G401 (cell line): Measurements from ENCODE around the gene RNF44. TPM values are rescaled to one million over a fixed set of nuclear protein-coding genes. Genes with fewer than 3 reads are reported as not detected.
A peak's percentile ranks its signal among the peaks of the same experiment; 100 is the strongest.
"Not testable (repeated sequence)": the region's sequence is repeated elsewhere in the genome, so short reads cannot be mapped to it uniquely, and the experiment has no call there.

Source experiments
- DNase-seq: peaks from one replicate; pipeline ENCODE4 v3.0.0-alpha.2; 2015; ENCODE audit warnings: low spot score
- in situ Hi-C: cut with HindIII; loops from 2 replicates; pipeline ENCODE4 v1.10.0; 2016; ENCODE audit warnings: low sequenced_read_pairs, mixed read lengths
- total RNA-seq: library from RNA; depleted of rRNA; stranded (reverse); fragments of >200 nt; shearing (Covaris generic); gene quantifications from 2 replicates; pipeline ENCODE4 v1.2.3, GENCODE V29; 2014

Gene RNF44
- total RNA-seq, 1 experiment from 2014 or later: 4.0 TPM

DNA sequence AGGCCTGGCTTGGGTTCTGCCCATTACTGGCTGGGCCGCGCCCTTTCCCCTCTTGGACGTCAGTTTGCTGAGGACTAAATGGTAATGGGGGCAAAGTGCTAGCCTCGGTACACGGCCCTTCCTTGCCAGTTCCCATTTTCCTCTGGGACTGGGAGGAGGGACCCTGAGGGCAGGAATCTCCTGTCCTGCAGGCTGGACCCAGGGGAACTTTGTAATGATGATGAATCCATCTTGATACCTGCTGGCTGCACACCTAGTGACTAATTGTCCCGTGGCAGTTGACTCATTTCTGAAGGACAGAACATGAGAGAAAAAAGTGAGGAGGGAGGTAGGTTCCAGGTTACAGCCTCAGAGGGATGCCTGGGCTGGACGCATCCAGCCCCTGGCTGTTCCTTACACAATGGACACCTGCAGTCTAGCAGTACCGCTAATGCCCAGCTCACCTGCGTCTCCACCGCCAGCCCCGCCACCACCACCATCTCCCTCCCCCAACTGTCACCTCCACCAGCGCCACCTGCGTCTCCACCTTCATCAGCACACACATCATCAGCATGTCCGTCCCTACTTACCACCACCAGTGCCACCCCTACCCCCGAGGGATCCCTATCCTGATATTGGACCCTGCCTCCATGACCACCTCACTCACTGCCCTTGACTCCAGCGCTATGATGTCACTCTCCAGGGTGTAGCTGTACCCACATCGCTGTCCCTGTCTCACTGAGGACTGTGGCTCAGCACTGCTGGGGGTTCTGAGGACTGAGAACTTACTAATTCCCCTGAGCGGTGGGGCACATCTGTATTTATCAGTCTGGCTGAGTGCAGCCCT, 16.3 kb upstream of the RNF44 start:
- DNase-seq: no peak
- in situ Hi-C loops: no loop called here

DNA sequence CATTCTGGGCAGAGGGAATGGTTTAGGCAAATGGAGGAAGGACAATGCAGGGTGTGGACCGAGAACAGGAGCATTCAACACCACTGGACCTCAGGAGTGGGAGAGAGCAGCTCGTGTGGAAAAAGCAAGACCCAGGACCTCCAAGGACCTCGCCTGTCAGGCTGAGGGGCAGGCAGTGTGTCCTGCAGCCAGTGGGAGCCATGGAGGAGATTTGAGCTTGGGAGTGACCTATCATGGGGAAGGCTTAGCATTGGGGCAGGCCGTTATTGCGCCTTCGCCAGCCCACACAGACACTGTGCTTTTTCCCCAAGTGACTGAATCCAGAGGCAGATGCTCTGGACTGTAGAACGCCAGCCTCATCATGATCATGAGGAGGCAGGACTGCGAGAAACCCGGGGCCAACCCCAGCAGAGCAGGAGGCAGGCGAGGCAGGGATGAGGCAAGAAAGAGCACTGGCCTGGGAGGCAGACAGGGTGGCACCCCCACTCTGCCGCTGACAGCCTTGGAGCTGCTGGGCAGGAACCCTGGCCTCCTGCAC, 15.2 kb upstream of the RNF44 start:
- in situ Hi-C loops: no loop called here
- no peak for DNase-seq

DNA sequence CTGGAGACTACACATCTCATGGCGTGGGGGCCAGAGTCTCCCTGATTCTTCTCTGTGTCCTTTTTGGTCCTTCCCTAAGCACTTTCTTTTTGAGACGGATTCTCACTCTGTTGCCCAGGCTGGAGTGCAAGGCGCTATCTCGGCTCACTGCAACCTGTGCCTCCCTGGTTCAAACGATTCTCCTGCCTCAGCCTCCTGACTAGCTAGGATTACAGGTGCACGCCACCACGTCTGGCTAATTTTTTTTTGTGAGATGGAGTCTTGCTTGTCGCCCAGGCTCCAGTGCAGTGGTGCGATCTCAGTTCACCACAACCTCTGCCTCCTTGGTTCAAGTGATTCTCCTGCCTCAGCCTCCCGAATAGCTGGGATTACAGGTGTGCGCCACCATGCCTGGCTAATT, 13.7 kb upstream of the RNF44 start:
- in situ Hi-C loops, DNase-seq: not testable (repeated sequence)

DNA sequence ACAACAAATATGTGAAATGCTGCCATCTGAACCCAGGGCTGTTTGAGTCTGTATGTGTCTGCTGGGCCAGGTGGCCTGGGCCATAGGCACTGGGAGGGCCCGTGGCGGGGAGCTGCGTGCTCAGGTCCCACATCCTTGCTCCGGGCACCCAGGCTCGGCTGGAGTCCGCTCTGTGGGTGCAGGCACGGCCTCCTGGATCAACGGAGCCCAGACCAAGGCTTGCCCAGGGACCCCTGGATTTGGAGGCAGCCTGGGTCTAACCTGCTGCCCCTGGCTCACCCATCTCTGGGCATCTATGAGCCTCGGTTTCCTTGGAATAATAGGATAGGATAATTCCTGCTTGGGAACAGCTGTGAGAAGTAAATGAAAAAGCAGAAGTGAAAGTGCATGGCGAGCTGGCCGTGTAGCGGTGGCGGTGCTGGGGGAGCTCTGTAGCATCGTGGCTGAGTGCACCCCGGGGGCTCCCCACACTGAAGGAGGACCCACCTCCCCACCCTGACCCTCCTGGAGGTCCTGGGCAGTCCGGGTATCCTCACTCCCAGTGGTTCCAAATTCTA, 13.2 kb upstream of the RNF44 start:
- in situ Hi-C loops: no loop called here
- no peak for DNase-seq

- in situ Hi-C loops: no loop called here
- DNase-seq: no peak
These were observed 12.7 kb upstream of the RNF44 start for GRCh38 chr5:176549871-176550270.

- in situ Hi-C loops: no loop called here
- no peak for DNase-seq
These were observed 11.8 kb upstream of the RNF44 start, which contains the start of gene CDHR2 for GRCh38 chr5:176548967-176549444. TSS of gene CDHR2 (plus strand) at chr5:176549342. CDS start at chr5:176565353, 16,011 bp downstream.

- in situ Hi-C loops: no loop called here
- no peak for DNase-seq
These were observed 10.6 kb upstream of the RNF44 start for GRCh38 chr5:176547802-176548201.

DNA sequence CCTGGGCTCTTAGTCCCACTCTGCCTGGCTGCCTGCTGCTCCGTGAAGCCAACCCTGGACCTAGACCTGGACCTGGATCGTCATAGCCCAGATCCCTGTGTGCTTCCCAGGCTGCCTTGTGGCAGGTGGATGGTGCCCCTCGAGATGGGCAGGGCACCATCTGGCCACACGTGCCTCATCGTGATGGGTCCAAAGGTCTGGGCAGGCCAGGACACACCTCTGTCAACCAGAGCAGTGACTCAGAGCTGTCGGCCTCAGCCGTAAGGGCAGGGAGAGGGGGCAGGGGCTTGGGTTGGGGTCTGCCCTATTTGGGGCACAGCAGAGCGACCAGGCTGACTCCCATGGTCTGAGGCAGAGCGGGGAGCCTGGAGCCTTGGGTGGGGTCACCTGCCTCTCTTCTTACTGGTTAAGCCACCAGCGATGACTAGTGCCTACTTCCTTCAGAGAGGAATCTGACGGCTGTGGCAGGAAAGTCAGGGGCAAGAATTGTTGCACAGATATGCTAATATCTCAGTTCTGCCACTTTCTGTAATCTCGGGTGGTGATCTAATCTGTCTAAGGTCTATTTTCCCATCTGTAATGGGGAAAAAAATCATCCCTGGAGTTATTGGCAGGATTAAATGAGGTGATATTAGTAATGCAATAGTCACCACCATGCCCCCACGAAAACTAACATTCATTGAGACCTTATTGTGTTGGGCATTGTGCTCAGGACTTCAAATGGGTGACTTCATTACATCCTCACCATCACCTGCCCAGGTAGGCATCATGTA, 8.7 kb upstream of the RNF44 start:
- DNase-seq: no peak
- in situ Hi-C loops: no loop called here

DNA sequence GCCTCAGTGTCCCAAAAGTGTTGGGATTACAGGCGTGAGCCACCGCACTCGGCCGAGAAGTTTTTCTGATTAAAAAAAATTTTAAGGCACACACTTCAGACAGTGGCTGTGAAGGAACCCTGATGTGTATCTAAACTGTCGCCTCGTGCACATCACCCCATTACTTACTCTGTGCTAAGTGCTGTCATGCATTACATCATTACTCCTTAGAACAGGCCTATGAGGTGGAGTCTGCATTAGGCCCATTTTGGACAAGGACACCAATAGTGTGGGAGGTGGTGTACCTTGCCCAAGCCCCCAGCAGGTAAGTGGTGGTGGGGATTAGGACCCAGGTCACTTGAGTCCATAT, 8.2 kb upstream of the RNF44 start:
- in situ Hi-C loops: no loop called here
- DNase-seq: no peak

DNA sequence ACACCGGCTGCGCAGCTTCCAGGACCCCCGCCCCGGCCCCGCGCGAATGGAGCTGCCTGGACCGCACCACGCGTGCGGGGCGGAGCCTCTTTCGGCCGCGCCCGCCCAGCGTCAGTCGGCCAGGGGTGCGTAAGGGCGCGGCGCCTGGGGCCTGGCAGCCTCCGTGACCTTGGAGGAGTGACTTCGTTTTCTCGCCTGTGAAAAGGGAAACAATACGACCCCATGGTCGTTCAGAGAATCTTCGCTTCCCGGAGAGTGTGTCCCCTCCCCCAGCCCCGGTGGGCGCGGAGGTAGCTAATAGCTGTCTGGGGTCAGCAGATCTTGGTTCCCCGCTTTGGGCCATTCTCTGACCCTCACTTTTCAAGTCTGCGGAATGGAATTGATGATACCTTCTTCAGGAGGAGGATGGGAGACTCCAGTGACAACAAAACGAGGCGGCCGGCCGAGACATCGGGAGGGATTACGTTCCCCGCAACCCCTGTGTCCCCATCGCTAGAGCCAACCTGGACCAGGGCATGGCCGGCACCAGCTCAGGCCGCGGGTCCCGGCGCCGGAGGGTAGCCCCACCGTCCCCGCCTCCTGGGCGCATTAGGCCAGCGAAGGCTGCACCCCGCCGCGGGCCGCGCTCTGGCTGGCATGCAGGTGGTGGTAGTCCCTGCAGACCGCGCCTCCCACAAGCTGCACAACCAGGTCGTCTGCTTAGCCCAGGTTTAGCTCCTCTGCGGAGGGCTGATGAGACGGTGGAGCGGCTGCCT, 6.4 kb upstream of the RNF44 start:
- in situ Hi-C loops: no loop called here

DNA sequence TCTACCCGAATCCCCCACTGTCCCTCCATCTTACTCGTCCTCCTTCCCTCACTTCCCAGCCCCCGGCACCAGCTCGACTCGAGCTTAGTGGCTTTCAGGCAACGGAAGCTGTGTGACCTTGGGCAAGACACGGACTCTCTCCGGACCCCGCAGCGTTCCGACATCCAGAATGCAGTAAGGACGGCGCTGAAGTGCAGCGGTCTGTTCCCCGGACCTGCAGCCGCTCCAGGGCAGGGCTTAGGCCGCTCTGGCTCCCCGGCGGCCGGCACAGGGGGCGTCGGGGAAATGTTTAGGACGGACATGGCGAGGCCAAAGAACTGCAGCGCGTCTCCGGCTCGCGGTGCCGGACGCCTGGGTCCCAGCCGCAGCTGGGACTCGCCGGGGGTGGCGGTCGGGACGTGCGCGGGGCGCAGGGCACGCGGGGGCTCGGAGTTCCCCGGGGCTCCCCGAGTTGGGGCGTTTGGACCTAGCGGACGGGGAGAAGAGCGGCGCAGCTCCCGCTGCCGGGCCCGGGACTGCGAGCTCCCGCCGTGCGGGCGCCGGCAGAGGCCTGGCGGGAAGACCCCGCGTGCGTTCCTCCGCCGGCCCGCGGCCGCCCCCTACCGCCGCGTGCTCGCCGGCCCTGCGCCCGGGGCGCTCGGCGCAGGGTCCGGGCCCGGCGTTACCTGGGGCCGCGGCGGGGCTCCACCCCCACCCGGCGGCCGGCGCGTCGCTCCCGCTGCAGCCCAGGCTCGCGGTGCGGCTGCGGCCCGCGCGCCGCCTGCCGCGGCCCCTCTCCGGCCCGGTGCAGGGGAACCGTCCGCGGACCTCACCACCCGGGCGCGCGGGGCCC, 5.6 kb upstream of the RNF44 start:
- in situ Hi-C loops: no loop called here
- DNase-seq: peak; percentile 31

More for the DNA sequence above, 6.4 kb upstream of the RNF44 start:
- peak; percentile 82 for DNase-seq

GRCh38 chr5:176542135-176542595, 5.0 kb upstream of the RNF44 start:
- DNase-seq: no peak
- in situ Hi-C loops: no loop called here

GRCh38 chr5:176541338-176542134, 4.3 kb upstream of the RNF44 start:
- DNase-seq: peak; percentile 33
- in situ Hi-C loops: no loop called here

- in situ Hi-C loops: no loop called here
- DNase-seq: no peak
These were observed 3.7 kb upstream of the RNF44 start for GRCh38 chr5:176540956-176541337.

GRCh38 chr5:176540476-176540899, 3.3 kb upstream of the RNF44 start:
- no peak for DNase-seq
- in situ Hi-C loops: no loop called here

- in situ Hi-C loops: no loop called here
These were observed 1.8 kb upstream of the RNF44 start for GRCh38 chr5:176538989-176539384.

GRCh38 chr5:176538230-176538988, 1.2 kb upstream of the RNF44 start:
- in situ Hi-C loops: no loop called here
- DNase-seq: no peak

More at GRCh38 chr5:176538989-176539384, 1.8 kb upstream of the RNF44 start:
- peak; percentile 18 for DNase-seq
